Stimulated activated CD8-positive, alpha-beta memory T cell treated with anti-CD3 and anti-CD28 coated beads, Interleukin-12 subunit alpha, Interleukin-12 subunit beta, amount 100 ng/mL, for 24 hours (primary cell): ENCODE measurements around the gene EML6.

Source experiments
- DNase-seq: peaks from one replicate; pipeline ENCODE4 v3.0.0-alpha.2; 2020; ENCODE audit errors: extremely low read depth

The EML6 gene

GRCh38 chr2:54999182-54999581, 275.7 kb downstream of the EML6 start:
- DNase-seq = no peak

GRCh38 chr2:55000341-55000740, 276.9 kb downstream of the EML6 start:
- no peak for DNase-seq

GRCh38 chr2:55001716-55002115, 278.3 kb downstream of the EML6 start:
- no peak for DNase-seq

GRCh38 chr2:55003706-55004639, 280.5 kb downstream of the EML6 start:
- DNase-seq = no peak

GRCh38 chr2:55006306-55006705, 282.8 kb downstream of the EML6 start:
- DNase-seq = no peak

- DNase-seq = no peak
Observed at GRCh38 chr2:55009277-55010060, 286.0 kb downstream of the EML6 start.

GRCh38 chr2:55010149-55010591, 286.7 kb downstream of the EML6 start:
- DNase-seq = no peak

GRCh38 chr2:55010915-55011314, 287.5 kb downstream of the EML6 start:
- DNase-seq = no peak

GRCh38 chr2:55011831-55012671, 288.6 kb downstream of the EML6 start:
- no peak for DNase-seq

GRCh38 chr2:55012672-55013484, 289.4 kb downstream of the EML6 start:
- DNase-seq = no peak

- DNase-seq = no peak
Observed at GRCh38 chr2:55013936-55014335, 290.5 kb downstream of the EML6 start.

GRCh38 chr2:55014962-55015939, 291.8 kb downstream of the EML6 start:
- no peak for DNase-seq

- no peak for DNase-seq
Observed at GRCh38 chr2:55017428-55017827, 294.0 kb downstream of the EML6 start.

GRCh38 chr2:55017880-55018279, 294.4 kb downstream of the EML6 start:
- DNase-seq = no peak

GRCh38 chr2:55018619-55019018, 295.2 kb downstream of the EML6 start:
- no peak for DNase-seq

- DNase-seq = no peak
Observed at GRCh38 chr2:55019526-55020258, 296.2 kb downstream of the EML6 start.
